GM18520 (cell line): ENCODE measurements around the gene CDH13.

Experiments
- ATAC-seq: cut with Tn5 transposase; IDR thresholded peaks from one replicate; pipeline ENCODE4 v1.9.1; 2021; ENCODE audit not compliant: unreplicated experiment

Gene CDH13

GRCh38 chr16:83143788-83144187, 517.0 kb downstream of the CDH13 start:
- ATAC-seq, result no peak

GRCh38 chr16:83145297-83145696, 518.5 kb downstream of the CDH13 start:
- no peak for ATAC-seq

GRCh38 chr16:83147244-83147643, 520.5 kb downstream of the CDH13 start:
- no peak for ATAC-seq

- ATAC-seq, result no peak
These were observed 531.7 kb downstream of the CDH13 start for GRCh38 chr16:83158320-83158957.

GRCh38 chr16:83159049-83159448, 532.3 kb downstream of the CDH13 start:
- no peak for ATAC-seq

GRCh38 chr16:83160287-83161020, 533.7 kb downstream of the CDH13 start:
- no peak for ATAC-seq

- ATAC-seq, result no peak
These were observed 536.0 kb downstream of the CDH13 start for GRCh38 chr16:83162791-83163190.

GRCh38 chr16:83164816-83165215, 538.0 kb downstream of the CDH13 start:
- ATAC-seq, result no peak

- ATAC-seq, result no peak
These were observed 544.6 kb downstream of the CDH13 start for GRCh38 chr16:83171396-83171795.

GRCh38 chr16:83174671-83175070, 547.9 kb downstream of the CDH13 start:
- ATAC-seq, result no peak

GRCh38 chr16:83176802-83177201, 550.0 kb downstream of the CDH13 start:
- ATAC-seq, result no peak

GRCh38 chr16:83185902-83186301, 559.1 kb downstream of the CDH13 start:
- ATAC-seq, result no peak

GRCh38 chr16:83187405-83187804, 560.6 kb downstream of the CDH13 start:
- no peak for ATAC-seq

- no peak for ATAC-seq
These were observed 570.0 kb downstream of the CDH13 start for GRCh38 chr16:83196796-83197195.

- no peak for ATAC-seq
These were observed 570.7 kb downstream of the CDH13 start for GRCh38 chr16:83197450-83197849.

- ATAC-seq, result no peak
These were observed 572.2 kb downstream of the CDH13 start for GRCh38 chr16:83198977-83199376.

GRCh38 chr16:83200005-83200779, 573.4 kb downstream of the CDH13 start:
- ATAC-seq, result no peak

GRCh38 chr16:83201748-83202147, 575.0 kb downstream of the CDH13 start:
- no peak for ATAC-seq

- no peak for ATAC-seq
These were observed 579.1 kb downstream of the CDH13 start for GRCh38 chr16:83205896-83206295.

GRCh38 chr16:83206426-83206825, 579.7 kb downstream of the CDH13 start:
- no peak for ATAC-seq

GRCh38 chr16:83211711-83212110, 584.9 kb downstream of the CDH13 start:
- no peak for ATAC-seq

GRCh38 chr16:83212301-83212841, 585.6 kb downstream of the CDH13 start:
- no peak for ATAC-seq
